Stromal cell of bone marrow (primary cell): Measurements from ENCODE around the gene RGS11.

Source experiments
- DNase-seq: peaks from one replicate; pipeline ENCODE4 v3.0.0-alpha.2; 2012; ENCODE audit warnings: low read depth

Gene RGS11

DNA sequence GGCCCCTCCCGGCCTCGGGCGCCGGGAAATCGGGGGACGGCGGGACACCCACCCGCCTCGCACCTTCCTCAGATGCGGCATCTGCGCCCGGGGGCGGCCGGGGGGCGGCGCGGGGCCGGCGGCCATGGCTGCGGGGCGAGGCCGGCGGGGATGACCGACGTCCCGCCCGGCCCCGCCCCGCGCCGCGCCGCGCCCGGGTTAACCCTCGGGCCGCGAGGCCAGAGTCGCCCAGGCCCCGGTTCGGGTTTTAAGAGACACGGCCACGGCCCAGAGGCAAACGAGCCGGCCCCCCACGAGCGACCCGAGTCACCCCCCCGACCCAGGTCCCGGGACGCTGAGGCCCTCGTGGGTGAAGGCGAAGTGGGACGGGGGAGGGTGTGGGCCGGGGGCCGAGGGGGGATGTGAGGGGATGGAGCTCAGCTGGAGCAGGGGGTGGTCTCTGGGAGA lies at the start of gene RGS11:
Gene RGS11 (minus strand): TSS at position 159 of the 447 bp plus-strand sequence. CDS start 33 bp downstream, at position 126.
- no peak for DNase-seq

DNA sequence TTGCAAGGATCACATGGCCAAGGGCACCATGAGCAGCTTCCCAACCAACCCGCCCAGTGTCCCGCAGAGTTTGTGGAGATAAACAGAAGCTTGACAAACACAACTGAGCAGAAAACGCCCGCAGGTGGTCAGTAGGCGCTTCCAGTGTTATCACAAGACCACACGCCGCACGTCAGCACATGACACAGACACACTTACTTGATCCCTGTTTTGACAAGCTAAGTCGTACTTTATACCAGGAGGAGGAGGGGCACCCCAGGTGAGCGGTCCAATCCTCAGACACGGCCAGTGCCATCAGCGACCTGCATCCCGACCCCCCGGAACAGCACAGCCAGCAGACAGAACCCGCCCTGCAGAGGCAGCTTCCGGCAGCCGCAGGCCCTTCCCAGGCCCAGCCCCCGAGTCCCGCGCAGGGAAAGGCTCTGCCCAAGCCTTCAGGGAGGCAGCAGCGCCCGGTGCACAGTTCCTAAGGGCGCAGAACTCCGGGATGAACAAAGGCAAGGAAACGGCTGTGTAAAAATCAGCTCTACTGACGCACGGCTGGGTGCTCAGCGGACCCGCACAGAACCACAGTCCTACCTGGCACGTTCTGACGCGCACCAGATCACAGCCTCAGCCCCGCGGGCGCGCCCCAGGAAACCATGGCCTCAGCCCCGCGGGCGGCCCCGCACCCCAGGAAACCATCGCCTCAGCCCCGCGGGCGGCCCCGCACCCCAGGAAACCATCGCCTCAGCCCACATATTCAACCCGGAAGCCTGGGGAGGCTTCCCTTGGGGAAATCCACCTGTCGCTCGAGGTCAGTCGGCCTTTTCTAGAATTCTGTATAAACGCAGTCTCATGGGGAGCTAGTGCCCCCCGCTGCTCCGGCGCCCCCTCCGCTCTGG lies 48.9 kb upstream of the RGS11 start:
- DNase-seq = no peak

DNA sequence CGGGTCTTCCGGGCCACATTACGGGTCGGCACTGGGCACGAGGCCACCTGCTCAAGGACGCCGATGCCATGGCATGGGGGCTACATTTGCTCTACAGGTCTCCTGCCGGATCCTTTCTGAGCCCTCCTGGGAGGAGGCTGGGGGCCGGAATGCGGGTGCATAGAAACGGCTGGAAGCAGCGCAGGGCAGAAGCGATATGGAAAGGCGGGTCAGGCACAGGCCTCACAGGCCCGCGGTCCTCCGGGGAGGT lies 48.4 kb upstream of the RGS11 start:
- DNase-seq = no peak

DNA sequence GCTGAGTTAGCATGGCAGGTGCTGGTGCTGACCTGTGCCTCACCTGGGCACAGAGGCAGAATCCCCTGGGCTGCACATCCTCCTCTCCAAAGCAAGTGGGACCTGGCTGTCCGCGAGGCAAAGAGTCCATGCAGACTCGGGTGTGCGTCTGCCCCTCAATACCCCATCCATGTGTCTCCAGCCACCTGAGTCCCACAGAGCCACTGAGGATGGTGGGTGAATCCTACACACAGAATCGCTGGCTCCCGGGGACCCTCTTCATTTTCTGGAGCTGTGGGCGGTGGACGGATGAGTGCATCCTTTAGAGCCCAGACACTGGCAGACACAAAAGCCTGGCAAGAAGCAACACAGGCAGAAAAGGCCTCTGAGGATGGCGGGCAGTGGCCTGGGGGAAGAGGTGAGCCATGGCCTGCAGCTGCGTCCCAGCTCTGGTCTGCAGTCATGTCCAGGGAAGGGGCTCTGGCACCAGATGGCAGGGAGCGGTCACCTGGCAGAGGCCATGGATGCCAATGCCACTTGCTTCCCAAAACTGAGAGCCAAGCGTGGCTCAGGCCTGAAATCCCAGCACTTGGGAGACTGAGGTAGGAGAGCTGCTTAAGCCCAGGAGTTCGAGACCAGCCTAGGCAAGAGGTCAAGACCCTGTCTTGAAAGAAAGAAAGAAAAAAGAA lies 46.9 kb upstream of the RGS11 start:
- DNase-seq = no peak

DNA sequence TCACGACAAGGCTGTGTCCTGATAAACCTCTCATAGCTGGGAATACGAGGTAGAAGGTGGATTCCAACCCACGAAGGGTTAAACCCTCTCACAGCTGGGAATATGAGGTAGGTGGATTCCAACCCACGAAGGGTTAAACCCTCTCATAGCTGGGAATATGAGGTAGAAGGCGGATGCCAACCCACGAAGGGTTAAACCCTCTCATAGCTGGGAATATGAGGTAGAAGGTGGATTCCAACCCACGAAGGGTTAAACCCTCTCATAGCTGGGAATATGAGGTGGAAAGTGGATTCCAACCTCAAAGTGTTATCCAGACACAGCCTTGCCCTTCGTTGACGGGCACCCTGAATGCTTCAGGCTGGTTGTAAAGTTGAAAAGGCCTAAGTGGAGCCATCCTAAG lies 45.8 kb upstream of the RGS11 start:
- no peak for DNase-seq

DNA sequence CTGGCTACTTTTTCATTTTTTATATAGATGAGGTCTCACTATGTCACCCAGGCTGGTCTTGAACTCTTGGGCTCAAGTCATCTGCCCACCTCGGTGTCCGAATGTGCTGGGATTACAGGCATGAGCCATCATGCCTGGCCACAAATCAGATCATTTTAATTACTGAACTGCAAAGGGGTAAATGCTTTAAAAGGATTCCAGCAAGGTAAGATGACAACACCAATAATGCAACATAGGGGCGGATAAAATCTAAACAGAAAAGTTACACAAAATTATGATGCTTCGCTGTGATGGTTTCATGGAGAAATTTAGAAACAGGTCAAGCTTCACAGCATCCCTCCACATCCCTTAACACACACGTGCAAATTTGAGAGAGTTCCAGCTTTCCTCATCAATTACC lies 44.5 kb upstream of the RGS11 start:
- no peak for DNase-seq

DNA sequence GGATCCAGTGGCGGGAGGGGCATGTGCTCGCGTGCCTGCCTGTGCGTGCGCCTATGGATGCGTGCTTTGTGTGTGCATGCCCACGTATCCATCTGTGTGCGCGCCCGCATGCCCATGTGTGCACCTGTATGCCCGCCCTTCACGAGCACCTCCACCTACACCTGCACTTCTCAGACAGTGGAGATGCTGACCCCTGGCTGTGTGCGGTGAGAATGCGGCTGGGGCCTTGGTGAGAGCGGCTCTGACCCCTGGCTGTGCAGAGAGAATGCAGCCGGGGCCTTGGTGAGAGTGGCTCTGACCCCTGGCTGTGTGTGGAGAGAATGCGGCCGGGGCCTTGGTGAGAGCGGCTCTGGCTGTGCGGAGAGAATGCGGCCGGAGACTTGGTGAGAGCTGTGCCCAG lies 42.9 kb upstream of the RGS11 start:
- DNase-seq = no peak

DNA sequence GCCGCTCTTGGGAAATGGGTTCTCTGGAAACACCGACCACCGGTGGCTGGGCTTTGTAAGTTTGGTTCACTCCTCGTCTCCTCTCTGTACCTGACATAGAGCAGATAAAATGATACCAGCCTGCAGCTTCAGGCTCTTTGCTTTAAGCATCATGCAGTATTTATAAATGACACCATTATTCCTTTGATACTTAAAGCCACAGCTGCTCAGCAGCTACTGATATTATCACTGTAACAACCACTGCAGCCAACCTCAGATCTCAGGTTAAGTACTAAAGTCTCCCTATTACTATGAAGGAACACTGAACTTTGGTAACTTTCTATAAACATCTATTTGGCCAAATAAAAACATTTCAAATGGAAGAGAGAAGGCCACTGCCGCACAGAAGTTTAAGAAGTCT lies 41.8 kb upstream of the RGS11 start:
- no peak for DNase-seq

DNA sequence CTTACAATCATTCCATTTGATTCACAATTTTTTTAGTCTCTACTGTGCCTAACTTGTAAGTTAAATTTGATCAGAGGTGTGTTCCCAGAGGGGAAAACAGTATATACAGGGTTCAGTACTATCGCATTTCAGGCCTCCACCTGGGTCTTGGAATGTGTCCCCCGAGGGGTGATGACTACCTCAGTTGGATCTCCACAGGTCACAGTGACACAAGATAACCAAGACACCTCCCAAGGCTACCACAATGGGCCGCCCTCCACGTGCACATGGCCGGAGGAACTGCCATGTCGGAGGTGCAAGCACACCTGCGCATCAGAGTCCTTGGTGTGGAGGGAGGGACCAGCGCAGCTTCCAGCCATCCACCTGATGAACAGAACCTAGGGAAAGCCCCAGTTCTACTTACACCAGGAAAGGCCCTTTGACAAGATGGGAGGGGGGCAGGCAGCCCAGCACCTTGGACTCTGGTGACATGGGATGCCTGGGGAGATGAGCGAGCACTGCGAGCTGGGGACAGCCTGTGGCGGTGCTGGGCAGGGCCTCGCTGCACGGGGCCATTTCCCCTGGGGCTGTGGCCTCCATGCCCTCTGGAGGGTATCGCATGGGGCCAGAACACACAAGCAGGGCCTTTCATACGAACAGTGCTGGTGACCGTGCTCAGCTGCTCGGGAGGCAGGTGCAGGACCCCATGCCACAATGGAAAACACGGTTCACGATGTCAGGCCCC lies 41.2 kb upstream of the RGS11 start:
- DNase-seq = no peak

DNA sequence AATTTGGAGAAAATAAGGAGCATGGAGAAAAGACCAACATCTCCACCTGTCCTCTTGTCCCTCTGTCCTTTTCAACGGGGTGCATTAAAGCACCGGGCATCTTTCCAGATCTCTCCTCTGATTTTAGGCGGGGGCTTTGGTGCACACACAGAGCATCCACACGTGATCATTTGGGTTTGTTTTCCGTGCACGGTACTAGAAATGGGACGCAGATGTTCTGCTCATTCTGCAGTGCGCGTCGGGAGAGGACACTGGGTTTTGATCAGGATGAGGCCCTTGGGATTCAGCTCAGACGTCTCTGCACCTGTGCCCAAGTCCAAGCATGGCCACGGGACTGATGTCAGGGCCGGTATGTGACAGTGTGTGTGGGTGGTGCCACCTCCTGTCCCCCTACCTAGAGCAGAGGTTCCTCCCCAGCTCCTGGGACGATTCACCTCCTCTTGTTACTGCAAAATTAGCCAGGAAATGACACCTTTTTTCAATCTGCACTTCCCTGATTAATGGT lies 39.1 kb upstream of the RGS11 start:
- no peak for DNase-seq

DNA sequence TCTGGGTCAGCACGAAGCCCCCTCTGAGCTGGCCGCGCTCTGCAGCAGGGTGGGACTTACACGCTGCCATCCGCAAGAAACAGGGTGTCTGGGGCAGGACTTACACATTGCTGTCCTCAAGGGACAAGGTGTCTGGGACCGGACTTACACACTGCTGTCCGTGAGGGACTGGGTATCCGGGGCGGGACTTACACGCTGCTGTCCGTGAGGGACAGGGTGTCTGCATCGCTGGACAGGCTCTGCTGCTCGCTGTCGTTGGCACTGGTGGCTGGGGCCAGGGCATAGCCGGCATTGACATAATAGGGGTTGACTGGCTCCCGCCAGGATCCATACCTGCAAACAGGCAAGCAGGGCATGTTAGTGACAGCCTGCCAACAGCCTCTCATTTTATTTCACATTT lies 38.6 kb upstream of the RGS11 start:
- no peak for DNase-seq

DNA sequence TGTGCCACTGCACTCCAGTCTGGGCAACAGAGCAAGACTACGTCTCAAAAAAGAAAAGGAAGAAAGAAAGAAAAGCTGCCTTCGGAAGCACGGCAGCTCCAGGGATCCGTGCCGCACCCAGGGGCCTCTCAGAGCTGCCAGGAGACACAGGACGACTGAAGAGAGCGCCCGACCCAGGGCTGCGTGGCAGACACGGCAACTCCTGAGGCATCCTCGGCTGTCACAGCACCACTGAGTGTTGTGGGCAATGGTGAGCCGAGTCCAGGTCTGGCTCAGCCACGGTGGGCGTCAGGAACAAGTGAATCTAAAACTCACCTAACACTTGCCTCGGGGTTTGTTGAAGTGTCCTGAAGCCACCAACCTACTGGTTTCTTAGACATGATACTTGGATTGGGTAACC lies 36.0 kb upstream of the RGS11 start:
- no peak for DNase-seq

DNA sequence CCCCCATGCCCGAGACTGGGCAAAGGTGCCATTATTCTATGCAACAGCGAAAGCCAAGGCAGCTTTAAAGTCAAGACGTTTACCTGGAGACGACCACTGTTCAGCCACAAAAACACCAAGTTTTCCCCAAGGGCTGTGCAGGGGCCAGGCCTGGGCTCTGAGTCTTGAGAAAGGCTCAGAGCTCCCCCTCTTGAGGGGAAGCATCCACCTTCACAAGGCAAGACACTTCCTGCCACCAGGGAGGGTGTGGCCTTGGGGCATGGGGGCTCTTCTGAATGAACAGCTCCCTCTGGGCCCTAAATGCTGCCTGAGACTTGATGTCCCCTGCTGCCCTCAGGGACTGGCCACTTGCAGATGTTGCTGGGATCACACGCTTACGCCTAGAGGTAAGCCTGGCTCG lies 33.7 kb upstream of the RGS11 start:
- no peak for DNase-seq

DNA sequence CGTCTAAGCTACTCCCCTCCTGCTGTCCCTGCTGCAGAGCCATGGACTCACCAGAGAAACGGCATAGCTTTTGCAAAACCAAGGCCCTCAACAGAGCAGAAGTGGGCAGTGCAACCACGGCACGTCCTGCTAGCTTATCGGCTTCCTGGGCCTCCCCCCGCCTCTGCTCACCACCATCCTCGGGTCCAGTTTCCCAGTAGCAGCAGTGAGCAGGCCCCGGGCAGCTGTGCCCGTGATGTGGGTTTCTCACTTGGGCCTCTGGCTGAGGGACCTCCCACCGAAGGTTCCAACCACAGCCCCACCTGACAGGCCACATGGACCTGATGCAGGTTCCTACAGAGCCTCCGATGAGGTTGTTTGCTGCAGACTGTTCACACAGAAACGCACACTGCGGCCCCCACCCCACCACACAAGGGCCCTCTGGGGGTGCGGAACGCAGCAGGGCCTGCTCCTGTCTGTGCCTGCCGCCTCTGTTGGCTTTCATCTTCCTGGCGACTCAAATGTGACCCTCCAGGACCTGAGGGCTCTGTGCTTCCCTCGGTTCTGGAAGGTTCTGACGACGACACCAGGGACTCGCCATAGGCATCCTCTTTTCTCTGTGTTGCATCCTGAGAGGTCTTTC lies 32.1 kb upstream of the RGS11 start:
- no peak for DNase-seq

DNA sequence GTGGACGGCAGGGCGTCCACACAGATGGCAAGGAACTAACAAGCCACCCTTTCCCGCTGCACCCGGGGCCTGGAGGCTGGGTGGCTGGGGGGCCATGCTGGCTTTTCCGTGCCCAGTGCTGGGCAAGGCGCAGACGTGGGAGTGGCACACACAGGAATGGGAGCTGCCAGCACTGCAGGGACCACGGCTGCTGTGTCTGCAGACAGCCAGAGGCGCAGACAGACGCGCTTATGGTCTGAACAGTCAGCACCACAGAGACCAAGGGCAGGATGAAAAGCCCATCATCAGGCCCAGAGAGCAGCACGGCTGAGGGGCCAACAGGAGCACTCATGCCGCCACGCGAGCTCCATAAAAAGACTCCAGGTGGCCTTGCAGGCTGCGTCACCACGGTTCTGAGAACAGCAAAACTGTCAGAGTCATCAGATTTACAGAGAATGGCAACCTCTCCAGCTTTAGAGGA lies 31.2 kb upstream of the RGS11 start:
- DNase-seq = no peak

DNA sequence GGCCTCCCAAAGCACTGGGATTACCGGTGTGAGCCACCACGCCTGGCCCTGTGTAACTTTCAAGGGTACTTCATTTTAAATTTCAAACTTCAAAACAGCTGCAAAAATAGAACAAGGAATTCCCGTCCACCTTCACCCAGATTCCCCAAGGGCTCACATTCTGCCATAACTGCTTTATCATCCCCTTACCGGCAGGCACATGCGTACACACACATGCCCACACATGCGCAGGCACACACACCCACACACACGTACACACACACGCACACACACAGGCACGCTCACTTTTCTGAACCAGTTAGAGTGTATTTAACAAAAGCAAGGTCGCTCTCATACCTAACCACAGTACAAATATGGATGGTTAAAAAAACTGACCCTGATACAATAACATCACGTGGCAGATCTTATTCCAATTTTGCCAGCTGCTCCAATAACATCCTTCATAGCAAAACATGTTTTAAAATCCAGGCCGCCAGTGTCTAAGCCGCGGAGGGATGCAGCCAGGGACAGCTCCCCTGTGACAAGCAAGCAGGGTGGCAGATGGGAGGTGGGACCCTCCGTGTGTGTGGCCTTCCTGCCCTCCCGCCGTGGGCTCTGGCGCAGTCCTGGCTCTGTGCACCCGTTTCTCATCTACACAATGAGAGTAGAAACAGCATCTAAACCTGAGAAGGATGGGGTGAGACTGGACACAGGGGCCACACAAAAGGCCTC lies 30.3 kb upstream of the RGS11 start:
- DNase-seq = no peak

DNA sequence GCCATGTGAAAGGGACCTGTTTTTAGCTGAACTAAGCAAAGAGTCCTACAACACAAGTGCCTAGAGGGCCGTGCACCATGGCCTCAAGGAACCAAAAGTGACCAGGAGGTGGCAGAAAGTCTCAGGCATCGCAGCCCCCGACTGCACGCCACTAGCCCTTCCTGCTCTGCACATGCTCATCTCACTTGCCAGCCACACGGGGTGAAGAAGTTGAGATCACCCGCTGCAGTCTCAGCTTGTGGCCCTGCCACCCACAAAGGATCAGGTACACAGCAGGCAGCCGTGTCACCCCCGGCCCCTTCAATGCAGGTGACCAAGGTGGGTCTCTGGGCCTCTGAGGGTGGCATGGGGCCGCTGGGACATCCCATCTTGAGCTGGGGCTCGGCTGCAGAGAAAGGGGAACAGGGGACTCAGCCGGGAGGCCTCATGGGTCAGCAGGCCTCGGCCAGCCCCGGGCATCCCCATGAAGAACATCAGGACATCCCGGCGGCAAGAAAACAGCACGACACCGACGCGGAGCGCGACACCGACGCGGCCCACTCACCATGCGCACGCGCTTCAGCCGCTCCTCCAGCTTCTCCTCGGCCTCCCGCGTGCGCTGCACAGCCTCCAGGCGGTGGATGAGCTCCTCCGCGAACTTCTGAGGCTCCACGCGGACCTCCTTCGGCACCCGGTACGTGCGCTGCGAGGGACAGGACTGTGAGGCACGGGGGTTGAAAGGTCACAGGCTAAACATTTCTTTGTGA lies 28.2 kb upstream of the RGS11 start:
- no peak for DNase-seq

DNA sequence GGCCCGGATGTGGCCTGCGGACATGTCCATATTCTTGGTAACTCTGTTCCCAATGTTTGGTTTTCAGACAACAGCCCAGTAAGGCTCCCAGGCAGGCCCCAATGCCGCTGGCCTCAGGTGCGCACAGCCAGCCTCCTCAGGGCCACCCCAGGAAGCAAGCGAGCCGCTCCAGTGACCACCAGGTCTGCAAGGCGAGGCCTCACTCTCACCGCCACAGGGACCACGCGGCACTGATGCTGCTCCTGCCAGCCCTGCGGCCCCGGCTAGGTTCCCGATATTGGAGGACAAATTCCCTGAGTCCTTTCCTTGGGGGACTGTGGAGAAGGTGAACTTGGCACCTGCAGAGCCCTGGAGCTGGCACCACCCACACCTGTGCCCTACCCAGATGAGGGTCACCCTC lies 26.2 kb upstream of the RGS11 start:
- no peak for DNase-seq

DNA sequence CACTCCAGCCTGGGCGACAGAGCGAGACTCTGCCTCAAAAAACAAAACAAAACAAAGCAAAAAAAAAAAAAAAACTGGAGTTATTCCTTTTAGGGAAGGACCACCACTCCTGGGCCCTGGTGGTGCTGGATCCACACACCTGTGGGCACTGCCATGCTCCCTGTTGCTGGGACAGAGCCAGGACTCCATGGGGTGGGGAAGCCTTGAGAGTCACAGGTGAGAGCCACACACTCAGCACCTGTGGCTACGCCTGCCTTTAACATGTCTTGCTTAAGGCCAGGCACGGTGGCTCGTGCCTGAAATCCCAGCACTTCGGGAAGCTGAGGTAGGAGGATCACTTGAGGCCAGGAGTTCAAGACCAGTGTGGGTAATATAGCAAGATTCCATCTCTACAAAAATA lies 25.5 kb upstream of the RGS11 start:
- DNase-seq = no peak

DNA sequence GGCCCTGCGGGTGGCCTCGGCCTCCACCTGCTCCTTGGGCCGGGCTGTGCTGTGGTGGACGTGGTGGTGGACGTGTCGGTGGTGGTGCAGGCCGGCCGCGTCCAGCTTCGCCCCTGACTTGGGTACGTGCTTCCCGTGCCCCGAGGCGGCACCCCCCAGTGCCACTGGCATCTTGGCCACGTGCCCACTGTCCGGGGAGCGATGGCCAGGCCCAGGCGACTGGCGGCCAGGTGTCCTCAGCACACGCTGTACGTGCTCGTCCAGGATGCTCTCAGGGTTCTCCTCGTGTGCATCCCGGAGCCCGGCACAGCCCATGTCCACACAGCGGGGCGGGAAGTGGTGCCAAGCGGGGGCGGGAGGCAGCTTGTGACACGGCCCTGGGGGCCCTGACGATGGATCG lies 22.1 kb upstream of the RGS11 start:
- DNase-seq = no peak
